Activated CD8-positive, alpha-beta memory T cell treated with anti-CD3 and anti-CD28 coated beads, Interleukin-2, amount 50 U/mL, for 24 hours (primary cell): ENCODE measurements around the gene PIGA.

Experiments
- DNase-seq: peaks from one replicate; pipeline ENCODE4 v3.0.0-alpha.2; 2020; ENCODE audit errors: extremely low read depth

PIGA gene, protein sequence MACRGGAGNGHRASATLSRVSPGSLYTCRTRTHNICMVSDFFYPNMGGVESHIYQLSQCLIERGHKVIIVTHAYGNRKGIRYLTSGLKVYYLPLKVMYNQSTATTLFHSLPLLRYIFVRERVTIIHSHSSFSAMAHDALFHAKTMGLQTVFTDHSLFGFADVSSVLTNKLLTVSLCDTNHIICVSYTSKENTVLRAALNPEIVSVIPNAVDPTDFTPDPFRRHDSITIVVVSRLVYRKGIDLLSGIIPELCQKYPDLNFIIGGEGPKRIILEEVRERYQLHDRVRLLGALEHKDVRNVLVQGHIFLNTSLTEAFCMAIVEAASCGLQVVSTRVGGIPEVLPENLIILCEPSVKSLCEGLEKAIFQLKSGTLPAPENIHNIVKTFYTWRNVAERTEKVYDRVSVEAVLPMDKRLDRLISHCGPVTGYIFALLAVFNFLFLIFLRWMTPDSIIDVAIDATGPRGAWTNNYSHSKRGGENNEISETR

DNA sequence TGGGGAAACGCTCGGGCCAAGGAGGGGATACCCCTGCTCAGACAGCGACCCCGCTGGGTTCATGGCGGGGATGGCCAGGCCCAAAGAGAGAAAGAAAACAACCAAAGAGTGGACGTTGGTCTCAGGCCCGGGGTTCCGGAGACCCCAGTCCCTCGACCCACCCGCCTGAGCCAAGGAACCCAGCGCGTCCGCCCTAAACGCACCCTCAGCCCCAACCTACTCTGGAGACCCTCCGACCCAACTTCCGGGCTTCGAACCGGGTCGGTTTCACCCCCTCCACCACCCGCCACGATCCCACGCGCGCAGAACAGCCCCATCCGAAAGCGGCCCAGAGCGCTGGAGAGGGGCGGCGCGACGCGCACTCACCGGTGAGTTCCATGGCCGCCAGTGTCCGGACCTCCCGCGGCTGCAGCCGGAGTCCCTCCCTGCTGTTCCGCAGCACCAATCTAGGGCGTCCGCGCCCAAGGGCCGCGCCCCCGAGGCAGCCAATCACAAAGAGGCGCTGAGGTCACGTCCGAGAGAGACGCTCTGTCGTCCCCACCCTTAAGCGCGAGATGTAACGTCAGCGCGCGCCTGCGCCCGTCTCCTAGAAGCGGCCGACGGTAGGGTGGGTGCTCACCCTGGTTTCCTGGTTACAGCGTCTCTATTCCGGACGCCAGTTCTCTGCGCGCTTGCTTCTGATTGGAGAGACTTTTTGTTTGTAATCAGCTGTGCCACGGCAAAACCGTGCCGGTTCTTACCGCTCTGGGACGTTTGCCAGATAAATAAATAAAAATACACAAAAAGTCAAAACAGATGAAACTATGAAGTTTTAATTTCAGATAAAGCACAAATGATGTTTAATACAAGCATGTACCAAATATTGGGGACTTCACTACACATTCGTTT lies at the start of gene PIGA:
PIGA (minus strand) TSS at position 389 of the 888 bp plus-strand sequence. CDS start 3,593 bp downstream, outside the sequence.
- peak; percentile 76 for DNase-seq

GRCh38 chrX:15384304-15384703 lies 49.0 kb upstream of the PIGA start, which contains the start of gene VEGFD:
VEGFD (minus strand) TSS chrX:15384413; CDS start chrX:15383946, 467 bp downstream.
- DNase-seq: no peak

DNA sequence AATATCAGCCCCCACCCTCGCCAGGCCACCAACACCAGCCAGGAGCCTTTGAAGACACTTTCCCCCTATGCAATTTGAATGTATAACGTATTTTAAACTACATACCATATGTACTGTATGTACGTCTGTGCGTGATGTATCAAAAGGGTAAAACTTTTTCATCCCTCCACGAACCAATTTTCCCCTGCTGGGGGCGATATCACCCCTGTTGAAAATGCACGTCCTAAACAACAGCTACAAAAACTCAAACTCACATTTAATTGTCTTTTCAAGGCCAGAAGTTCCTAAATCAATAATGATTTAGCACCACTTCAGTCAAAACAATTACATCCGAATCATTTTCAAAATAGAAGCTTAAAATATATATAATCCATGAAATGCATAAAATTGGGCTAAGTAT lies 47.5 kb upstream of the PIGA start:
- DNase-seq: no peak

- no peak for DNase-seq
Observed at GRCh38 chrX:15376956-15377355, 41.6 kb upstream of the PIGA start.

- no peak for DNase-seq
Observed at GRCh38 chrX:15373976-15374375, 38.7 kb upstream of the PIGA start.

- no peak for DNase-seq
Observed at GRCh38 chrX:15366506-15367352, 31.4 kb upstream of the PIGA start.

DNA sequence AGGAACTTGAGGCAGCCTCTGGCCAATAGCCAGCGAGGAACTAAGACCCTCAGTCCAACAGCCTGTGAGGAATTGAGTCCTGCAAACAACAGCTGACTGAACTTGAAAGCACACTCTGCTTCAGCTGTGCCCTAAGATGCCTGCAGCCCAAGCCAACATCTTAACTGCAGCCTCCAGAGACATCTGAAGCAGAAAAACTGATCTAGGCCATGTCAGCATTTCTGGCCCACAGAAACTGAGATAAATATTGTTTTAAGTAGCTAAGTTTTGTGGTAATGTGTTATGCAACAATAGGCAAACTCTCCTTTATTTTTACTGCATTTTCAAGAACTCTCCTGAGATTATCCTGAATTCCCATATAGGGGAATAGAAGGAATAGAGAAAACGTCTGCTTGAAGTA lies 24.4 kb upstream of the PIGA start:
- DNase-seq: no peak

DNA sequence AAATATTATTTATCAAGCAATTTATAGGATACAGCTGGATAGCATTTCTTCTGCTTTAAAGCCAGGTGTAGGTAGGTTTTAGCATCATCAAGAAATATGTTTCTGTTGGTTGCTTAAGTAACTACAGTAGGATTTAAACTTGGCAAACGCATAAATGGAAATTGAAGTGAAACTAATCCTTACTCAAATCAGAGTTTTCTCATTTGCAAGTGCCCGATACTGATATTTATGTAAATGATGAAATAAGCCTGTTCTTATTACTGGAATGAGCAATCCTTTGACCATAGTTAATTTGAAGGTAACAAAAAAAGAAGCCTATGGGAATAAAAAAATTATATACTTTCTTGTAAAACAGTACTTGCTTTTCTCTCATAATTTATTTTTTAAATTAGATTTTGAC lies 23.2 kb upstream of the PIGA start:
- DNase-seq: no peak

GRCh38 chrX:15356444-15356843 lies 21.1 kb upstream of the PIGA start:
- no peak for DNase-seq

DNA sequence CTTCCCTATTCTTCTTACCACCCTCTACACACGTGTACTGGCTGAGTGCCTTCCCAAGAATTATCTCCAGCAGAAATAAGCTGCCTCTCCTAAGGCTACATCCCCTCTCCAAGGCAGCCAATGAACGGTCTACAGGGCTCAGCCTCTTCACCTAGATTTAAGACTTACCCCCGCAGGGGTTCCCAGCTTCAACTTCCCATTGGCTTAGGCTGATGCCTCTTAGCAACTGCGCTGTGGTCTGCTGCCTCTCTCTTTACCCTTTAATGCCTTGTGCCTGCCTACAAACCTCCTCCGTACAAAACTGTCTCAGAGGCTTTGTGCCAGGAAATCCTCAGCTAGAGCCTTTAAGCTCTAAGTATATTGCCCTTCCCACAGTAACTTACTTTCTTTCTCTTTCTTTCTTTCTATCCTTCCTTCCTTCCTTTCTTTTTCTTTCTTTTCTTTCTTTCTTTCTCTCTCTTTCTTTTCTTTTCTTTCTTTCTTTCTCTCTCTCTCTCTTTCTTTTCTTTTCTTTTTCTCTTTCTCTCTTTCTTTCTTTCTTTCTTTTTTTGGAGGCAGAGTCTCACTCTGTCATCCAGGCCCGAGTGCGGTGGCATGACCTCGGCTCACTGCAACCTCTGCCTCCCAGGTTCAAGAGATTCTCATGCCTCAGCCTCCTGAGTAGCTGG lies 15.1 kb upstream of the PIGA start:
- no peak for DNase-seq

GRCh38 chrX:15349046-15349445 lies 13.7 kb upstream of the PIGA start:
- DNase-seq: no peak

- no peak for DNase-seq
Observed at GRCh38 chrX:15345976-15346375, 10.7 kb upstream of the PIGA start.

- DNase-seq: no peak
Observed at GRCh38 chrX:15344106-15344505, 8.8 kb upstream of the PIGA start.

GRCh38 chrX:15343075-15343476 lies 7.8 kb upstream of the PIGA start:
- DNase-seq: no peak

GRCh38 chrX:15340867-15341266 lies 5.5 kb upstream of the PIGA start:
- DNase-seq: no peak

GRCh38 chrX:15336023-15336413 lies 695 bp upstream of the PIGA start:
- no peak for DNase-seq

- DNase-seq: no peak
Observed at GRCh38 chrX:15334561-15334960, 762 bp downstream of the PIGA start.

DNA sequence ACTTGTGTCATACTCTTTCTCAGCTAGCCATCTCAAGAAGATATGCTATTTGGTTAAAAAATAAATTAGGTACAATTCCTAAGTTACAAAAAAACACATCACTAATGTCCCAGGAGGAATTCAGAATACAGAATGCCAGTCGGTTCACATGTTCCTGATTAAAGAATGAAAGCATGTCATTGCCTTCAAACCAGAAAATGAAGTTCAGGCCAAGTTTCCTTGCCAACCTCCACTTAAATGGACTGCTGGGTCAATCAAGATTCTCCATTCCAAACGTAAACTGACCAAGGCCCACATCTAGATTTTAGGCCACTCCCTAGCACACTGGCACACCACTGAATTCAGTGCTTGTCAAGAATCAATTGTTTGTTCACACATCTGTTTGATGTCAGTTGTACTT lies 6.5 kb downstream of the PIGA start:
- DNase-seq: no peak

- DNase-seq: no peak
Observed at GRCh38 chrX:15328131-15328530, 7.2 kb downstream of the PIGA start.

DNA sequence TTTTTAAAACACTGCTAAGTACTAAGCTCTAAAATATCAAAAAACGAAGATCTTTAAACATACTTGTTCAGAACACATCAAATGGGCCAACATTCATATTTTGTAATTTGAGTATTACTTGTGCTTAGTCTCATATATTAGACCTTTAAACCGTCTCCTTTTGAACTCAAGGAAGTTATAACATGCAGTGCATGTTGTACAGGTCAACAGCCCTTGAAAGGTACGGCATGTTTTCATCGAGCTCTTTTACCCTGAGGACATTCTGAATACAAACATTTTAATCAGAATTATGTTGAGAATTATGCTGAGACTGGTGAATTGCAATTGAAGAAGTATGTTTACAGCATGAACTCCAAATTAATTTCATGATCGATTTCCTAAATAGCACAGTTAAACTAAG lies 12.9 kb downstream of the PIGA start:
- DNase-seq: no peak

GRCh38 chrX:15322072-15322471 lies 13.3 kb downstream of the PIGA start:
- DNase-seq: no peak
